ENCODE data around the gene STN1. TPM values are rescaled to one million over a fixed set of nuclear protein-coding genes. Genes with fewer than 3 reads are reported as not detected.

STN1 gene
- total and polyA plus RNA-seq, 2 of the 4 experiments (the other 2 are of a cell fraction), result 17.8 to 32.3 TPM

- 100% methylated on average over 1 of the region's 4 CpGs; no CpG with 5 or more reads in 1 of the 2 experiments for WGBS, 2 experiments (ENCODE audit: extremely low coverage in 2 of 2, insufficient read length in 1 of 2)
- Histone ChIP-seq H4K91ac (ENCODE audit: insufficient read depth, low read depth, low read length) (no peak overlapping the region), H2AK9ac (replicated peaks; ENCODE audit: low read depth, low read length, poor library complexity) (no peak overlapping the region), H4K20me1 (ENCODE audit: insufficient read depth, low read length) (peaks cover 2% of the 10 kb centered on the region; the same call in 1 of the 2 replicates), H4K8ac (ENCODE audit: low read depth in 2 of 2, low read length in 2 of 2) (no peak overlapping the region), H3K27ac (ENCODE audit: insufficient read depth, low read length) (no peak overlapping the region), H3K9me3 (ENCODE audit: control insufficient read depth, insufficient read depth, low read length) (no peaks in the 10 kb centered on the region), H3K79me1 (ENCODE audit: low read depth in 1 of 2, low read length in 2 of 2) (peaks cover 32 to 73% of the 10 kb centered on the region in 2 experiments), H3K9ac (ENCODE audit: low read depth, low read length) (no peak overlapping the region), H3K4me1 (ENCODE audit: control insufficient read depth, insufficient read depth, low read length) (peaks cover 8% of the 10 kb centered on the region), H2AFZ (replicated peaks; ENCODE audit: low read length, poor library complexity) (no peak overlapping the region), H3K18ac (ENCODE audit: low read depth, low read length) (no peak overlapping the region), H3K4me2 (ENCODE audit: low read depth, low read length) (no peak overlapping the region), H3K4ac (ENCODE audit: low read depth, low read length) (no peak overlapping the region), H2BK20ac (ENCODE audit: low read depth, low read length) (no peak overlapping the region), H2BK5ac (ENCODE audit: low read depth, low read length, poor library complexity, severe bottlenecking) (no peak overlapping the region), H2BK15ac (ENCODE audit: low read depth, low read length) (no peak overlapping the region), H2BK120ac (ENCODE audit: low read depth, low read length) (no peak overlapping the region), H3K14ac (replicated peaks; ENCODE audit: low read depth, low read length) (no peak overlapping the region), H2AK5ac (ENCODE audit: low read depth, low read length) (no peak overlapping the region), H3K36me3 (ENCODE audit: control insufficient read depth, insufficient read depth, low read length) (no peaks in the 10 kb centered on the region), H3K56ac (ENCODE audit: extremely low read depth, insufficient read depth, low read length) (no peak overlapping the region), H3K9me1 (ENCODE audit: insufficient read depth, low read length) (peaks cover 8% of the 10 kb centered on the region), H3K27me3 (ENCODE audit: control insufficient read depth, insufficient read depth, low read length) (no peaks in the 10 kb centered on the region), H3K4me3 (ENCODE audit: insufficient read depth, low read depth, low read length) (no peak overlapping the region), H3K23ac (ENCODE audit: low read depth, low read length) (no peak overlapping the region), H4K5ac (ENCODE audit: low read depth, low read length) (no peak overlapping the region)
- no TSS peak for BruUV-seq (replicated peaks)
- POLR2A ChIA-PET (ENCODE audit: unreplicated experiment), result no interaction called here
- intact Hi-C loops (cut with micrococcal nuclease) (no loop called here), dilution Hi-C loops (cut with HindIII; ENCODE audit: low sequenced_read_pairs, unreplicated experiment) (no loop called here), in situ Hi-C loops (cut with MboI; ENCODE audit: low sequenced_read_pairs) (no loop called here)
- DNase-seq (no peak), ATAC-seq (ENCODE audit: low read depth) (no peak)
- TF ChIP-seq RFX5 (IDR thresholded peaks at IDR 0.05; ENCODE audit: low read depth, low read length) (no peak), POLR2A (IDR thresholded peaks at IDR 0.05; ENCODE audit: low read depth, low read length) (no peak), CTCF (conservative IDR thresholded peaks at IDR 0.05; ENCODE audit: low read depth, low read length) (no peak)
- CTCF ChIA-PET, result no interaction called here
Measured at GRCh38 chr10:103840740-103841070, 77.3 kb downstream of the STN1 start.

All from IMR-90 (cell line).